ENCODE measurements around the gene GLIPR2.
"Not testable (repeated sequence)": the region's sequence is repeated elsewhere in the genome, so short reads cannot be mapped to it uniquely, and the experiment has no call there.

DNA sequence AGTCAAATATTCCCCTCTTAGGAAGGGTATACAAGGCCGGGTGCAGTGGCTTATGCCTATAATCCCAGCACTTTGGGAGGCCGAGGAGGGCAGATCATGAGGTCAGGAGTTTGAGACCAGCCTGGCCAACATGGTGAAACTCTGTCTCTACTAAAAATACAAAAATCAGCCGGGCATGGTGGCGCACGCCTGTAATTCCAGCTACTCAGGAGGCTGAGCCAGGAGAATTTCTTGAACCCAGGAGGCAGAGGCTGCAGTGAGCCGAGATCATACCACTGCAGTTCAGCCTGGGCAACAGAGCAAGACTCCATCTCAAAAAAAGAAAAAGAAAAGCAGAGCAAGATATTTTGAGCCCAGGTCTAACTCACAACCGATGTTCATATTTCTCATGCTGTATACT, 4.9 kb upstream of the GLIPR2 start:
- TF ChIP-seq, protein P1, sequence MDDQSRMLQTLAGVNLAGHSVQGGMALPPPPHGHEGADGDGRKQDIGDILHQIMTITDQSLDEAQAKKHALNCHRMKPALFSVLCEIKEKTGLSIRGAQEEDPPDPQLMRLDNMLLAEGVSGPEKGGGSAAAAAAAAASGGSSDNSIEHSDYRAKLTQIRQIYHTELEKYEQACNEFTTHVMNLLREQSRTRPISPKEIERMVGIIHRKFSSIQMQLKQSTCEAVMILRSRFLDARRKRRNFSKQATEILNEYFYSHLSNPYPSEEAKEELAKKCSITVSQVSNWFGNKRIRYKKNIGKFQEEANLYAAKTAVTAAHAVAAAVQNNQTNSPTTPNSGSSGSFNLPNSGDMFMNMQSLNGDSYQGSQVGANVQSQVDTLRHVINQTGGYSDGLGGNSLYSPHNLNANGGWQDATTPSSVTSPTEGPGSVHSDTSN (CRISPR knock-in tag; IDR thresholded peaks at IDR 0.05): not testable (repeated sequence)
- TF ChIP-seq HOXA7 (CRISPR knock-in tag; IDR thresholded peaks at IDR 0.05; ENCODE audit: borderline replicate concordance): not testable (repeated sequence)
- TF ChIP-seq, protein P2, sequence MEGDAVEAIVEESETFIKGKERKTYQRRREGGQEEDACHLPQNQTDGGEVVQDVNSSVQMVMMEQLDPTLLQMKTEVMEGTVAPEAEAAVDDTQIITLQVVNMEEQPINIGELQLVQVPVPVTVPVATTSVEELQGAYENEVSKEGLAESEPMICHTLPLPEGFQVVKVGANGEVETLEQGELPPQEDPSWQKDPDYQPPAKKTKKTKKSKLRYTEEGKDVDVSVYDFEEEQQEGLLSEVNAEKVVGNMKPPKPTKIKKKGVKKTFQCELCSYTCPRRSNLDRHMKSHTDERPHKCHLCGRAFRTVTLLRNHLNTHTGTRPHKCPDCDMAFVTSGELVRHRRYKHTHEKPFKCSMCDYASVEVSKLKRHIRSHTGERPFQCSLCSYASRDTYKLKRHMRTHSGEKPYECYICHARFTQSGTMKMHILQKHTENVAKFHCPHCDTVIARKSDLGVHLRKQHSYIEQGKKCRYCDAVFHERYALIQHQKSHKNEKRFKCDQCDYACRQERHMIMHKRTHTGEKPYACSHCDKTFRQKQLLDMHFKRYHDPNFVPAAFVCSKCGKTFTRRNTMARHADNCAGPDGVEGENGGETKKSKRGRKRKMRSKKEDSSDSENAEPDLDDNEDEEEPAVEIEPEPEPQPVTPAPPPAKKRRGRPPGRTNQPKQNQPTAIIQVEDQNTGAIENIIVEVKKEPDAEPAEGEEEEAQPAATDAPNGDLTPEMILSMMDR (tag by site-specific recombination; IDR thresholded peaks at IDR 0.05): not testable (repeated sequence)

Data from HEK293 (cell line).